A673 (cell line): ENCODE measurements around the gene SNX33.

Source experiments
- EZH2 ChIP-seq: fragments of 200-600 bp; sonication (generic); IDR thresholded peaks from 2 replicates; pipeline ENCODE4 v1.6.1; 2017; ENCODE audit warnings: borderline replicate concordance, low read depth, mild to moderate bottlenecking, mixed read lengths, antibody characterized with exemption, low read length; ENCODE audit not compliant: poor library complexity, severe bottlenecking
- TF ChIP-seq, protein P1 (sequence below): fragments of 300-800, 200-600 bp; sonication (generic); conservative IDR thresholded peaks from 2 replicates; pipeline ENCODE4 v1.5.1; 2017; ENCODE audit warnings: low read depth, mild to moderate bottlenecking, antibody characterized with exemption, low read length, moderate library complexity, mixed read lengths

DNA sequence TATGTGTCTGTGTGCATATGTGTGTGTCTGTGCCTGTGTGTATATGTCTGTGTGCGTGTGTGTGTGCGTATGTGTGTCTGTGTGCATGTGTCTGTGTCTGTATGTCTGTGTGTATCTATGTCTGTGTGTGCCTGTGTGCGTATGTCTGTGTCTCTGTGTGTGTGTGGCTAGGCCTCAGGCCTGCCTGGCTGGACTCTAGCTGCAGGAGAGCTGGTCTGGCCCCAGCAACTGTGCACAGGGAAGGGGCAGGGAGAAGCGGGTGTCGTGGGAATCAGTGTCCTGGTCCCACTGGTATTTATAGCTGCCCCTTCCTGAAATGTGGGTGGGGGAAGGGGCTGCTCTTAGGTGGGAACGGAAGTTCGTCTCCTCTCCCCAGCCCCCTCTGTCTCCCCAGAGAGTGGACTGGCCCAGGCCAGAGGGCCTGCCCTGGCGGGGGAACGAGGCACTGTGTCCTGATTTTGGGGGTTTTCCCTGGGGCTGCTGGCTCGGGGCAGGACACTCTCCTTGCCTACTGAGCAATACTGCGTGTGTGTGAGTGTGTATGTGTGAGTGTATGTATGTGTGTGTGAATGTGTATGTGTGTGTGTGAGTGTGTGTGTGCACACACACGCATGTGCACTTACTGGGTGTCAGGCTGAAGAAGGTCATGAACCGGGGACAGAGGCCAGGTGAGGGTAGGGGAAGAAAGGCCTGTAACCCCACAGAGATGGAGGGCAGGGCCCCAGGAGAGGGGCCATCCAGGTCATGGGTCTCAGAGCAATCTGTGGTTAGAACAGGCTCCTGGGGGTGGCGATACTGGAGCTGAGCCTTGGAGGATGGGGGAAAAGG lies 58.4 kb downstream of the SNX33 start:
- TF ChIP-seq, protein P1, sequence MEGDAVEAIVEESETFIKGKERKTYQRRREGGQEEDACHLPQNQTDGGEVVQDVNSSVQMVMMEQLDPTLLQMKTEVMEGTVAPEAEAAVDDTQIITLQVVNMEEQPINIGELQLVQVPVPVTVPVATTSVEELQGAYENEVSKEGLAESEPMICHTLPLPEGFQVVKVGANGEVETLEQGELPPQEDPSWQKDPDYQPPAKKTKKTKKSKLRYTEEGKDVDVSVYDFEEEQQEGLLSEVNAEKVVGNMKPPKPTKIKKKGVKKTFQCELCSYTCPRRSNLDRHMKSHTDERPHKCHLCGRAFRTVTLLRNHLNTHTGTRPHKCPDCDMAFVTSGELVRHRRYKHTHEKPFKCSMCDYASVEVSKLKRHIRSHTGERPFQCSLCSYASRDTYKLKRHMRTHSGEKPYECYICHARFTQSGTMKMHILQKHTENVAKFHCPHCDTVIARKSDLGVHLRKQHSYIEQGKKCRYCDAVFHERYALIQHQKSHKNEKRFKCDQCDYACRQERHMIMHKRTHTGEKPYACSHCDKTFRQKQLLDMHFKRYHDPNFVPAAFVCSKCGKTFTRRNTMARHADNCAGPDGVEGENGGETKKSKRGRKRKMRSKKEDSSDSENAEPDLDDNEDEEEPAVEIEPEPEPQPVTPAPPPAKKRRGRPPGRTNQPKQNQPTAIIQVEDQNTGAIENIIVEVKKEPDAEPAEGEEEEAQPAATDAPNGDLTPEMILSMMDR, result no peak
- no peak for TF ChIP-seq EZH2
